Lower leg skin (tissue), 4 donors: Measurements from ENCODE around the gene ZWINT. TPM values are rescaled to one million over a fixed set of nuclear protein-coding genes. Genes with fewer than 3 reads are reported as not detected.

Source experiments
- DNase-seq, 2 donors: peaks; one replicate each; pipeline ENCODE4 v3.0.0-alpha.2; 2019; ENCODE audit warnings: low spot score in 2 of 2
- H3K4me3 ChIP-seq: fragments of 200-600 bp; sonication (generic); 2 replicates; pipeline ENCODE4 v1.5.1; 2017; ENCODE audit warnings: mild to moderate bottlenecking, low read depth; ENCODE audit not compliant: poor library complexity, severe bottlenecking
- POLR2A ChIP-seq, 2 donors: fragments of 450-650 bp; IDR thresholded peaks; one replicate each; pipeline ENCODE4 v1.6.1; 2016 to 2017; ENCODE audit warnings: antibody characterized with exemption in 2 of 2, mild to moderate bottlenecking in 1 of 2, moderate library complexity in 1 of 2
- WGBS, 2 donors: methylation state at CpG; one replicate each; pipeline ENCODE4 v1.1.5; 2018; 5-methylcytosine and 5-hydroxymethylcytosine counted together
- intact Hi-C: fragments of 100-400 bp; cut with DNase I; formaldehyde crosslinking; loops from one replicate; pipeline ENCODE4 v1.15.0; 2023; ENCODE audit warnings: low total_unique reads
- total RNA-seq, 4 donors: library from RNA; depleted of rRNA; stranded (reverse); fragments of >200 nt; gene quantifications; one replicate each; pipeline ENCODE4 v1.1.0, GENCODE V29; 2016
- TF ChIP-seq, protein P1 (sequence below), 3 donors: fragments of 450-650 bp; IDR thresholded peaks; one replicate each; pipeline ENCODE4 v1.5.1; 2016; ENCODE audit warnings: antibody characterized with exemption in 3 of 3, mild to moderate bottlenecking in 3 of 3, moderate library complexity in 2 of 3

Gene ZWINT
- total RNA-seq, 4 donors from 2014 or later, result 2.4 to 5.9 (median 5.5) TPM

GRCh38 chr10:56329961-56330360 is 31.1 kb downstream of the ZWINT start:
- 89 to 92% methylated on average over 2 of the region's 2 CpGs for WGBS, 2 donors
- no peak overlapping the region for H3K4me3 ChIP-seq
- intact Hi-C loops, result no loop called here
- no peak for DNase-seq
- TF ChIP-seq, protein P1, sequence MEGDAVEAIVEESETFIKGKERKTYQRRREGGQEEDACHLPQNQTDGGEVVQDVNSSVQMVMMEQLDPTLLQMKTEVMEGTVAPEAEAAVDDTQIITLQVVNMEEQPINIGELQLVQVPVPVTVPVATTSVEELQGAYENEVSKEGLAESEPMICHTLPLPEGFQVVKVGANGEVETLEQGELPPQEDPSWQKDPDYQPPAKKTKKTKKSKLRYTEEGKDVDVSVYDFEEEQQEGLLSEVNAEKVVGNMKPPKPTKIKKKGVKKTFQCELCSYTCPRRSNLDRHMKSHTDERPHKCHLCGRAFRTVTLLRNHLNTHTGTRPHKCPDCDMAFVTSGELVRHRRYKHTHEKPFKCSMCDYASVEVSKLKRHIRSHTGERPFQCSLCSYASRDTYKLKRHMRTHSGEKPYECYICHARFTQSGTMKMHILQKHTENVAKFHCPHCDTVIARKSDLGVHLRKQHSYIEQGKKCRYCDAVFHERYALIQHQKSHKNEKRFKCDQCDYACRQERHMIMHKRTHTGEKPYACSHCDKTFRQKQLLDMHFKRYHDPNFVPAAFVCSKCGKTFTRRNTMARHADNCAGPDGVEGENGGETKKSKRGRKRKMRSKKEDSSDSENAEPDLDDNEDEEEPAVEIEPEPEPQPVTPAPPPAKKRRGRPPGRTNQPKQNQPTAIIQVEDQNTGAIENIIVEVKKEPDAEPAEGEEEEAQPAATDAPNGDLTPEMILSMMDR (IDR thresholded peaks at IDR 0.05), result no peak
- no peak for TF ChIP-seq POLR2A (IDR thresholded peaks at IDR 0.05)

GRCh38 chr10:56327118-56327517 is 33.9 kb downstream of the ZWINT start:
- 69 to 71% methylated on average over 3 of the region's 3 CpGs for WGBS, 2 donors
- DNase-seq, result no peak
- no peak overlapping the region for H3K4me3 ChIP-seq
- no peak for TF ChIP-seq POLR2A (IDR thresholded peaks at IDR 0.05)
- TF ChIP-seq, protein P1 (IDR thresholded peaks at IDR 0.05), result no peak
- intact Hi-C loops, result no loop called here

- intact Hi-C loops, result no loop called here
- no peak overlapping the region for H3K4me3 ChIP-seq
- TF ChIP-seq POLR2A (IDR thresholded peaks at IDR 0.05), result no peak
- TF ChIP-seq, protein P1 (IDR thresholded peaks at IDR 0.05), result no peak
- DNase-seq, result no peak
Observed at GRCh38 chr10:56319386-56319785, 41.7 kb downstream of the ZWINT start.

GRCh38 chr10:56318816-56319215 is 42.2 kb downstream of the ZWINT start:
- intact Hi-C loops, result no loop called here
- no peak overlapping the region for H3K4me3 ChIP-seq
- TF ChIP-seq, protein P1 (IDR thresholded peaks at IDR 0.05), result no peak
- 54 to 55% methylated on average over 2 of the region's 2 CpGs for WGBS, 2 donors
- no peak for DNase-seq

DNA sequence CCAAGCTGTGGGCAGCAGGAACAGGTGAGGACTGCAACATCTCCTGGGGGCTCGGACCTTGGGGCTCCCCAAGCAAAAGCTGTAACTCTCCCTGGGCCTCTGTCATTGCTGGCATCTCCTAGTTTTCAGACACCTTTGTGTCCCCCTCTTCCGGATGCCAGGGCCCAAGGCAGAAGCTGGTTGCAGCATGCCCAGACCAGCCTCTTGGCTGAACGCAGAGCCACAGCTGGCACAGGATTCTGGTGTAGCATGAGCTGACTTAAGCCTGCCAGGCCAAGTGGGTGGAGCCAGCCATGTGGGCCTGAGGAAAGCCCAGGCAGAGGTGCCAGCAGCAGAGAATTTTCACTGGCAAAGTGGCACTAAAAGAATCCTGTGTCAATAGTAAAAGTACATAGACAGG is 43.5 kb downstream of the ZWINT start:
- no peak overlapping the region for H3K4me3 ChIP-seq
- 30 to 33% methylated on average over 3 of the region's 3 CpGs for WGBS, 2 donors
- DNase-seq, result peak; percentile 69 to 87
- intact Hi-C loops, result no loop called here
- no peak for TF ChIP-seq POLR2A (IDR thresholded peaks at IDR 0.05)
- TF ChIP-seq, protein P1 (IDR thresholded peaks at IDR 0.05), result no peak

DNA sequence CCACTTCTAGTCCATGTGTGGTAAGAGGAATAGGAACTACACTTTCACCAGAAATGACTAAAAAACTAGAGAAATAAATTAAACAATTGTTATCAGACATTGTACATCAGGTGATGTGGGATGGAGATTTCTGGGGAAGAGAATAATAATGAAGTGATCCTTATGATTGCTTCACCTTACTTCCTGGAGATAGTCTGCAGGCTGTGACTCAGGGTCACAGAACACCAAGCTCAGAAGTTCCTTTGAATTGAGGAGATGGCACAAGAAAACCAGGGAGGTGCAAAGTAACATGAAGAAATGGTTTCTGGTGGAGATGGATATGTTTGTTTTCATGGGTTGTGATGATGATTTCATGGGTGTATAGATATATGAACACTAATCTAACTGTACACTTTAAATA is 44.5 kb downstream of the ZWINT start:
- DNase-seq, result no peak
- no peak overlapping the region for H3K4me3 ChIP-seq
- no peak for TF ChIP-seq POLR2A (IDR thresholded peaks at IDR 0.05)
- TF ChIP-seq, protein P1 (IDR thresholded peaks at IDR 0.05), result no peak
- intact Hi-C loops, result no loop called here
